ENCODE measurements around the gene DNAJA2. TPM values are rescaled to one million over a fixed set of nuclear protein-coding genes. Genes with fewer than 3 reads are reported as not detected.

DNAJA2 gene
- total and polyA plus RNA-seq, 8 donors, result 13.0 to 26.6 (median 21.7) TPM

GRCh38 chr16:46972429-46973206, 856 bp downstream of the DNAJA2 start:
- Histone ChIP-seq H3K27ac (peak overlapping the region; percentile 90 to 95 (median 92)), H3K27me3 (no peaks in the 10 kb centered on the region), H3K9me3 (no peaks in the 10 kb centered on the region), H3K36me3 (peaks cover 0 to 22% (median 8%) of the 10 kb centered on the region in 3 donors), H3K4me1 (peaks cover 9 to 26% (median 11%) of the 10 kb centered on the region in 3 donors), H3K4me3 (peak overlapping the region; percentile 68 to 92 (median 86))
- intact Hi-C loops (cut with DNase I), result no loop called here
- TF ChIP-seq CTCF (IDR thresholded peaks at IDR 0.05), result no peak
- WGBS, 2 donors, result 1% methylated on average over 42 to 48 of the region's 48 CpGs
- no peak for FAIRE-seq
- DNase-seq, result peak; percentile 40 to 73 (median 52)
- ATAC-seq, result peak; percentile 10 to 34 (median 23)

- intact Hi-C loops (cut with DNase I), result no loop called here
- no peak for FAIRE-seq
- Histone ChIP-seq H3K36me3 (peaks cover 0 to 36% (median 20%) of the 10 kb centered on the region in 3 donors), H3K4me1 (peaks cover 9 to 26% (median 11%) of the 10 kb centered on the region in 3 donors), H3K4me3 (no peak overlapping the region), H3K27me3 (no peaks in the 10 kb centered on the region), H3K27ac (no peak overlapping the region), H3K9me3 (no peaks in the 10 kb centered on the region)
- ATAC-seq, result no peak
- DNase-seq, result no peak
- TF ChIP-seq CTCF (IDR thresholded peaks at IDR 0.05), result no peak
- WGBS, 2 donors, result 88 to 90% methylated on average over 7 of the region's 7 CpGs
Measured at GRCh38 chr16:46971271-46971670, 2.2 kb downstream of the DNAJA2 start.

- ATAC-seq, result peak in 2 of 4 donors; percentile 44 to 45
- peaks cover 9 to 26% (median 11%) of the 10 kb centered on the region in 3 donors for H3K4me1 ChIP-seq
- H3K27me3 ChIP-seq, result no peaks in the 10 kb centered on the region
- intact Hi-C loops (cut with DNase I), result no loop called here
- DNase-seq, result peak in 4 of 6 donors; percentile 43 to 59 (median 50)
- H3K27ac ChIP-seq, result no peak overlapping the region
- no peak for FAIRE-seq
- no peaks in the 10 kb centered on the region for H3K9me3 ChIP-seq
- H3K4me3 ChIP-seq, result no peak overlapping the region
- TF ChIP-seq CTCF (IDR thresholded peaks at IDR 0.05), result no peak
- 65 to 73% methylated on average over 2 of the region's 2 CpGs for WGBS, 2 donors
- H3K36me3 ChIP-seq, result peaks cover 0 to 47% (median 25%) of the 10 kb centered on the region in 3 donors
Measured at GRCh38 chr16:46970089-46970488, 3.4 kb downstream of the DNAJA2 start.

- FAIRE-seq, result no peak
- peaks cover 0 to 65% (median 37%) of the 10 kb centered on the region in 3 donors for H3K36me3 ChIP-seq
- no peak for TF ChIP-seq CTCF (IDR thresholded peaks at IDR 0.05)
- 78 to 93% methylated on average over 2 of the region's 2 CpGs for WGBS, 2 donors
- no peak overlapping the region for H3K4me3 ChIP-seq
- ATAC-seq, result no peak
- peaks cover 5 to 18% (median 9%) of the 10 kb centered on the region in 3 donors for H3K4me1 ChIP-seq
- H3K27me3 ChIP-seq, result no peaks in the 10 kb centered on the region
- DNase-seq, result no peak
- H3K27ac ChIP-seq, result no peak overlapping the region
- no peaks in the 10 kb centered on the region for H3K9me3 ChIP-seq
- intact Hi-C loops (cut with DNase I), result no loop called here
Measured at GRCh38 chr16:46968063-46968435, 5.4 kb downstream of the DNAJA2 start.

- no peaks in the 10 kb centered on the region for H3K27me3 ChIP-seq
- no peaks in the 10 kb centered on the region for H3K9me3 ChIP-seq
- H3K27ac ChIP-seq, result no peak overlapping the region
- intact Hi-C loops (cut with DNase I), result no loop called here
- no peak for FAIRE-seq
- peaks cover 0 to 68% (median 39%) of the 10 kb centered on the region in 3 donors for H3K36me3 ChIP-seq
- H3K4me1 ChIP-seq, result no peaks in the 10 kb centered on the region
- no peak for ATAC-seq
- DNase-seq, result no peak
- H3K4me3 ChIP-seq, result no peak overlapping the region
- no peak for TF ChIP-seq CTCF (IDR thresholded peaks at IDR 0.05)
- 66 to 73% methylated on average over 3 of the region's 3 CpGs for WGBS, 2 donors
Measured at GRCh38 chr16:46962629-46963028, 10.8 kb downstream of the DNAJA2 start.

Data from pancreas (tissue), 10 donors.